Measurements from ENCODE around the gene ZC3HAV1.

GRCh38 chr7:139131601-139132041 lies 22.1 kb upstream of the ZC3HAV1 start:
- TF ChIP-seq, protein P1, sequence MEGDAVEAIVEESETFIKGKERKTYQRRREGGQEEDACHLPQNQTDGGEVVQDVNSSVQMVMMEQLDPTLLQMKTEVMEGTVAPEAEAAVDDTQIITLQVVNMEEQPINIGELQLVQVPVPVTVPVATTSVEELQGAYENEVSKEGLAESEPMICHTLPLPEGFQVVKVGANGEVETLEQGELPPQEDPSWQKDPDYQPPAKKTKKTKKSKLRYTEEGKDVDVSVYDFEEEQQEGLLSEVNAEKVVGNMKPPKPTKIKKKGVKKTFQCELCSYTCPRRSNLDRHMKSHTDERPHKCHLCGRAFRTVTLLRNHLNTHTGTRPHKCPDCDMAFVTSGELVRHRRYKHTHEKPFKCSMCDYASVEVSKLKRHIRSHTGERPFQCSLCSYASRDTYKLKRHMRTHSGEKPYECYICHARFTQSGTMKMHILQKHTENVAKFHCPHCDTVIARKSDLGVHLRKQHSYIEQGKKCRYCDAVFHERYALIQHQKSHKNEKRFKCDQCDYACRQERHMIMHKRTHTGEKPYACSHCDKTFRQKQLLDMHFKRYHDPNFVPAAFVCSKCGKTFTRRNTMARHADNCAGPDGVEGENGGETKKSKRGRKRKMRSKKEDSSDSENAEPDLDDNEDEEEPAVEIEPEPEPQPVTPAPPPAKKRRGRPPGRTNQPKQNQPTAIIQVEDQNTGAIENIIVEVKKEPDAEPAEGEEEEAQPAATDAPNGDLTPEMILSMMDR (IDR thresholded peaks at IDR 0.05): no peak
- no peak for TF ChIP-seq POLR2A (IDR thresholded peaks at IDR 0.05)

Measured in adrenal gland (tissue), 5 donors.